PC-9 (cell line): ENCODE data around the gene MAN1B1.

Experiments used
- CTCF ChIP-seq: fragments of 200-600 bp; sonication (generic); conservative IDR thresholded peaks from 2 replicates; pipeline ENCODE4 v1.6.1; 2017; ENCODE audit warnings: mixed run types, antibody characterized with exemption, mild to moderate bottlenecking, moderate library complexity
- EZH2 ChIP-seq: fragments of 200-600 bp; sonication (generic); IDR thresholded peaks from 2 replicates; pipeline ENCODE4 v1.8.0; 2017; ENCODE audit warnings: antibody characterized with exemption, low read depth

GRCh38 chr9:137158625-137159024 is 71.8 kb downstream of the MAN1B1 start:
- no peak for TF ChIP-seq CTCF
- TF ChIP-seq EZH2: no peak
